Occipital lobe (tissue), 2 donors: ENCODE results near the gene SYK. TPM values are rescaled to one million over a fixed set of nuclear protein-coding genes. Genes with fewer than 3 reads are reported as not detected.

Source experiments
- DNase-seq: peaks from one replicate; lab custom pipeline; 2025; lab: John Stamatoyannopoulos, UW
- total RNA-seq: library from RNA; depleted of rRNA; stranded (reverse); fragments of >200 nt; gene quantifications from one replicate; pipeline ENCODE4 v1.2.3, GENCODE V29; 2014

The SYK gene
- total RNA-seq, 1 donor from 2014 or later, result 1.9 TPM

DNA sequence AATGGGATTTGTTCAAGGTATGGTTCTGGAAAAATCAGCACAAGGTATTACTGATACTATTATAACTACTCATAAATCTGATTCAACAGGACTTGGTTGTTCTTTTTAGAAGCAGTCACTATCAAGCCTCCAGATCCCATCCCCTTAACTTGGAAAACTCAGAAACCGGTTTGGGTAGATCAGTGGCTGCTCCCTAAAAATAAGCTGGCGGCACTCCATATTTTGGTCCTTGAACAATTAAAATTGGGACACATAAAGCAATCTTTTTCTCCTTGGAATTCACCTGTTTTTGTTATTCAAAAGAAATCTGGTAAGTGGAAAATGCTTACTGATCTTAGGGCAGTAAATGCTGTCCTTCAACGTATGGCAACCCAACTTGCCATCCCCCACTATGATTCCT, 104.2 kb downstream of the SYK start:
- DNase-seq, result no peak

DNA sequence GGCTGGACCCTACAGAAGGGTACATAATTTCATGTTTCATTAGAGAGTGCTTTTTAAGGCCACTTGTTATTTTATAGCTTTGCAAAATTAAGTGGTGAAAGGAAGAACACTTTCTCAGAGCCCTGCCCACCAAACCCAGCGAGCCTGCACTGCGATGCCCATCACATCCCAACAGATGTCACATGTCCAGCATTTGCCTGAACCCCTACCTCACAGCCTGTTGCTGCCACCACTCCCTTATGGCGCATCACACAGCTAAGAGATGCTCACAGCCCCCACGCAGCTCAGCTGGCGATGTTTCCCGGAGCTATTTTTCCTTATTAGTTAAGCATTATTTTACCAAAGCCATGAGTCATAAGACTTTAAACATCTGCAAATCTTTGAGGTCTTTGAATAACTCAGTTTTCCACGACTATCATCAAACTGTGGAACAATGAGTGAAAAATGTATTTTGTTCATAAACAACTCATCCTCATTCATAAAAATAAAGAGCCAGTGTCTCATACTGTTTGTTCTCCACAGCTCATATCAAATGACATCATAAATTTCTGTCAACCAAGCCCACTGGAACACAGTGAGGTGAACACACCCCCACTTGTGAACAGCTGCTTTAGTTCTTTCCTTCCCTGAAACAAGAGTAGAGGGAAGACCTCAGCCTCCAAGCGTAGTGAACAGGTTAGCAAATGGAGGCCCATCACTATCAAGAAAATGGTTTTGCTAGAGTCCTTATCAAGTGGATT, 104.9 kb downstream of the SYK start:
- DNase-seq, result no peak

DNA sequence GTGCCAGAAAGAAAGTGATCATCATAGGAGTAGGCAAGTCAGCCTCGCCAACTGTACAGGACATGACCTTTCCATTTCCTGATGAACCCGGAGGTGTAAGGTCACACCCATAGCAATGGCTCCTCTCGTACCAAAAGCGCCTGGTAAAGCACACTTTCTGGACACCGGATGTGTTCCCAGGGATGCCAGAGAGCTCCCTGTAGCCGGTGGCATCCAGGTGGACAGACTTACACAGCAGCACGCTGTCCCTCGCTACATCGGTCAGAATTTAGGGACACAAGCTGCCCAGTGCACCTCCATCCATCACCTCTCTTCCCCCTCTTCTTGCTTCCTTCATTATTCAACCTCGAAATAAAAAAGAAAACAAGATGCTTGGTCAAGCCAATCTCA, 105.4 kb downstream of the SYK start:
- DNase-seq, result no peak

DNA sequence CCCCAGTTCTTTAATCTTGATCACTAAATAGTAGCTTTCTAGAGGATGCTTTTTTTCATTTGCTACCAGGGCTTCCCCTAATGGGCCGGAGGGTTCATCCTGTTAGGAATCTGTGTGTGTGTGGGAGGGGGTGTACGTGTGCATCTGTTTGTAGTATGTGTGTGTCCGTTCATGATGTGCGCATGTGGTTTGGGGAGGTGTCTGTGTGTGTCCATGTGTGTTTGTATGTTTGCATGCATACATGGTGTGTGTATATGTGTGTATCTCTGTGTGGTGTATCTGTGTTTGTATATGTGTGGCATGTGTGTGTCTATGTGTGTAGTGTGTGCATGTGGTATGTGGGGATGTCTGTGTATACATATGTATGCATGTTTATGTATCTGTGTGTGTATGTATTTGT, 106.2 kb downstream of the SYK start:
- DNase-seq, result no peak

DNA sequence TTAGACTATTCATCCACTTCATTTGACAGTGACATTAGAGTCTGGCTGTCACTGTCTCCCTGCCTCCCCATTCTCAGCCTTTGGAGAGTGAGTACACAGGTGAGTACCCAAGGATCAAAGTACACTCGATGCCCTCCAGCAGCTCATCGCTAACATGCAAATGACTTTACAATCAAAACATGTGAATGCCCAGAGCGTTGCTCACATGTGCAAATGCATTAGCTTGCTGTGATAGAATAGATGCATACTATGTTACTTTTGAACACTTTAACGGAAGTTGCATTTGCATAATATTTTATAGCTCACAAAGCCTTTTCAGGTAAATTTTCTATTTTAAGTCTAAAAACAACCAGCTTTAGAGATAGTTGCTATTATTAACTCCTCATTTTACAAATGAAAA, 107.6 kb downstream of the SYK start:
- DNase-seq, result no peak

- no peak for DNase-seq
Observed at GRCh38 chr9:90909747-90910283, 108.2 kb downstream of the SYK start.

- DNase-seq, result no peak
Observed at GRCh38 chr9:90914196-90914595, 112.6 kb downstream of the SYK start.

DNA sequence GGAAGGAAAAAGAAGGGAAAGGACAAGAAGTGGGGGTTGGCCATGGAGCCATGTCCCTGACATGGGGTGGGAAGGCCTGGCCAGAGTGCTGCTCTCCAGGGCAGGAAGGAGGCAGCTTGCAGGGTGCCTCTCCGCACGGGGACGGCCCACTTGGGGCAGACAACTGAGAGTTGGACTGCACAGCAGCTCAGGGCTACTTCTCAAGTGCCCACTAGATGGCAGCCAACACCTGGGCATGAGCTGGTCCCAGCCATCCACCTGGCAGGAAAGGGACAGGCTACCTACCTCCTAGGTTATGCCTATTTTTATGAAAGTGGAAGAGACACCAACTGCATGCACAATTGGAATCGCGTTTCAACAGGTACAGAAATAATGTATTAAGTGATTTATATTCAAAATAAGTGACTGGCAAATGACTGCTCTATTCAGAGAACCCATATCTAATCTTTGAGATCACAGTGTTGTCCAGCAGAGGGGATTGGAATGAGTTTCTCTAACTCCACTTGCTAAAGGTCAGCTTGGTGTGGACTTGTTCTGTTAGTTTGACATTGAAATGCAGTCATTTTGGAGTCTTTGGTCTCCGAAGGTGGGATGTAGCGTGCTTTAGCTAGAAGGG, 113.4 kb downstream of the SYK start:
- DNase-seq, result peak; percentile 65

- no peak for DNase-seq
Observed at GRCh38 chr9:90915693-90916092, 114.1 kb downstream of the SYK start.

DNA sequence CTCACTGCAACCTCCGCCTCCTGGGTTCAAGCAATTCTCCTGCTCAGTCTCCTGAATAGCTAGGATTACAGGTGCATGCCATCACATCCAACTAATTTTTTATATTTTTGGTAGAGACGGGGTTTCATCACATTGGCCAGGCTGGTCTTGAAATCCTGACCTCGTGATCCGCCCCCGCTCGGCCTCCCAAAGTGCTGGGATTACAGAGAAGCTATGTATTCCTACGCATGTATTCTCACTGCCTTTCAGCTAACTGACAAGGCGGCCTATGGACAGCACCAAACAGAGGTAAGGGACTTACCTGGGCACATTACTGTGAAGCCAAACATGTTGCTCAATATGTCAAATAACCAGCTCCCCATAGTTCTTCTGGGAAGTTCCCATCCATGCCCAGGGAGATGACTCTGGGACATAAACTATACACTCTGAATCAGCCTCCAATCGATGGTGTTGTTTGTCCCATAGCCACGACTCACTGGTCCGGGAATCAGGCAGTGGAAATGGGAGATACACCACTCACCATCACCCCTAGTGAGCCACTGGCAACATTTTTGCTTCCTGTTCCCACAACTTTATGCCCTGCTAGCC, 114.6 kb downstream of the SYK start:
- DNase-seq, result no peak

GRCh38 chr9:90919883-90920282, 118.3 kb downstream of the SYK start:
- no peak for DNase-seq

DNA sequence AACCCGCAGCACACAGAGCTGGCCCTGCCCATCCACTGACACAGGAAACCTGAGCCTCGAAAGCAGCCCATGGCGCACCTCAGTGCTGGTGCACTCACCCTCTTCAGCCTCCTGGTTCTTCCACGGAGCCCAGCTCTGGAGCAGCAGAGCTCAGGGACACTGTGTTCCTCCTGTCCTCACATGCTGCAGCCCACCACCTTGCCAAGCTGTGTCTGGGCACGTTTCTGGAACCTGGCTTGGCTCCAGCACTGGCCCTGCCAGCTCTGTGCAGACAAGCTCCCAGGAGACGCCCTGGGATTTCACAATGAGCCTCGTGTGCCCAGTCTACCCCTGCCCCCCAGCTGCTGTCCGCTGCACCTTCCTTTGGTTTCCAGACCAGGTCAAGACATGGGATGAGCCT, 119.5 kb downstream of the SYK start:
- DNase-seq, result no peak

GRCh38 chr9:90921969-90922368, 120.3 kb downstream of the SYK start:
- DNase-seq, result no peak

DNA sequence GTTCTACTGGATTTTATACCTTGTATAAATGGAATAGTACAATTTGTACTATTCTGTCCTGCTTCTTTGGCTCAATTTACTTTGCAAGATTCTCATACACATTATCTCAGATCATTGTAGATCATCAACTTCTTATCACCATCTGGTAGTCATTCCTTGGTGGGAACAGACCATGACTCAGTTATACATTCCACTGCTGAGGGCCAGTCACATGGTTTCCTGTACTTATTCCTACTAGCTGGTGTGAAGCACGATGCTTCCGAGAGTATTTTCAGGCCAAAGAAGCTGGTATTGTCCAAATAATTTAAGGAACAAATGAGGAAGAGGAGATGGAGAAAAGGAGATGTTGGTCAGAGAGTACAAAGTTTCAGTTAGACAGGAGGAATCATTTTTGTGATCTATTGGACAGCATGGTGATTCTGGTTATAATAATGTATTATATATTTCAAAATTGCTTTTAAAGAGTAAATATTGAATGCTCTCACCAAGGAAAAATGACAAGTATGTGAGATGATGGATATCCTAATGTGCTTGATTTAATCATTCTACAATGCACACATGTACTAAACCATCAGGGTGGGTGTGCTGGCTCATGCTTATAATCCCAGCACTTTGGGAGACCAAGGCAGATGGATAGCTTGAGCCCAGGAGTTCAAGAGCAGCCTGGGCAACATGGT, 124.1 kb downstream of the SYK start:
- no peak for DNase-seq

DNA sequence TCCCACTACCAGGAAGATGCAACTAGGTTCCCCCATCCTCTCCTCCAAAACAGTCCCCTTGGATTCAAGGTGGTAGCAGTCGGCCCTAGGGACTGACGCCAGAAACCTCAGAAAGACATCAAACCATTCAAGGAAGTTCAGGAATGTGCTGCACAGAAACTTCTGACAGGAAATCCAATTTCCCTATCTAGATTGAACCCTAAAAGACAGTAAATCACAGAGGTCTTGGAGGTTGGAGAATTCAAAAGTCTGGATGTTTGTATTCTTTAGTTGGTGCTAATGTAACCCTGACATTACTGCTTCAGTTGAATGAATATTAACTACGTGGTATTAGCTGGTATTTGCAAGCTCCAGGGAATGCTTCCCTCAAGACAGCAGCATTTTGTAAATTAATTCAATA, 125.3 kb downstream of the SYK start:
- no peak for DNase-seq

DNA sequence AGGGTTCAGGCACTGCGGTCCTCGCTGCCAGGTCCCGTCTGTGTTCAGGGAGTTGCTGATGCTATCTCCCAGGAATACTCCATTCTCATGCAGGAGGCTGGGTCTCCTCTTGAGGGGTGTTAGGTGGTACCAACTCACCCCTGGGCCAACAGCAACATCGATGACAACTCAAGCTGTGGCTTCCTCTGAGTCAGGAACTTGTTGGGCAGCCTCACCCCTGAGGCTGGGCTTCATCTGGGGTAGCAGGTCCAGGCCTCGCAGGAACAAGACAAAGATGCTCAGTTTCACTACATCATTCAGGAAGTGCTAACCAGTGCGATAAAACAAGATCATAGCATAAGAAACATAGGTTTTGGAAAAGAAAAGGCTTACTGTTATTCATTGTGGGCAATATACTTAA, 125.9 kb downstream of the SYK start:
- no peak for DNase-seq

GRCh38 chr9:90929626-90930025, 128.0 kb downstream of the SYK start:
- DNase-seq, result peak; percentile 18

DNA sequence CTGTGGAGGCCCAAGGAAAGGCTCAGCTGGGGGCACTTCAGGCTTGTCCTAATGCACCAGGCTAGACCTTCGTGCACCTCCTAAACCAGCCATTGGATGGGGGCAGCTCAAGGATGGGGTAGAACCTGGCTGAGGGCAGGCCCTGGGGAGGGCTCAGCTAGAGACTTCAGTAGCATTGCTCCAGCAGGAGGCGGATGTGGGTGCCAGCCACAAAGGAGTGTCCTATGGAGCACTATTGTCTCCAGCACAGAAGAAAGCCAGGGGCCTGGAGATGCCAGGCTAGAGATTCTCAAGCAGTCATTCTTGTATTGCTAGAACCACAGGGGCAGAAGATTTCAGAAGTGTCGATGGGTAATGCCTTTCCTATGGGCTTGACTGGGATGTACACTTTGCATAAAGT, 131.8 kb downstream of the SYK start:
- DNase-seq, result no peak

GRCh38 chr9:90939351-90939750, 137.7 kb downstream of the SYK start:
- DNase-seq, result no peak

DNA sequence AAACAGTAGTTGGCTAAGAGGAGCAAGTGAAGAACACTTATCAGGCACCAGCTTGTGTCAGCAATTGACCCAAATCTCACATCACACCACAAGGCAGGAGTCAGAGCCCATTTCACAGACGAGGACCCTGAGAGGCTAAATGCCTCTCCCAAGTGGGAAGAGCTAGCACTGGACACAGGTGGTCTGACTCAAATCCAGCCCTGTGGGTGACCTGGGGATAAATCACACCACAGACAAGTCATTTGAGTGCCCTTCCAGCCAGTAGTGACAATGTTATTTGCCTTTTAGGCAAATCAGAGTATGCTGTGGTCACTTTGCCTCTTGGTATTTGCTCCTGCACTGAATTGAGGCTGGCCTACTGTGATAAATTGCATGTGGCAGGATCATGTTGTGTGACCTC, 138.7 kb downstream of the SYK start:
- no peak for DNase-seq

GRCh38 chr9:90941661-90942060, 140.0 kb downstream of the SYK start:
- DNase-seq, result no peak

DNA sequence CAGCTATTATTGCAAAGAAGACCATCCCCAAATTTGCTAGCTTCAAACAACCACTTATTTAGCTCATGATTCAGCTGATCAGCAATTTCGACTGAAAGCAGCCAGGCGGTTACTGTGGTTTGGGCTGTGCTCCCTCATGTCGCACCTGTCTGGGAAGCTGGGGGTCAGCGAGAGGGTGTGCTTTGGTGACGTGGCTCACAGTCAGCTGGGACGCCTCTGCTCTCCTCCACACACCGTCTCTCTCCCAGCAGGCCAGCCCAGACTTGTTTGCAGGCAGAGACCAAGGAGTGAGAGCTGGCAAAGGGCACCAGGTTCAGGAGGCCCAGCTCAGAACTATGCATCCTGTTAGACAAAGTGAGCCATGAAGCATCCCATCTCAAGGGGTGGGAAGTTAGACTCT, 140.9 kb downstream of the SYK start:
- DNase-seq, result no peak
